K562 (cell line): ENCODE measurements around the gene RHEB. TPM values are rescaled to one million over a fixed set of nuclear protein-coding genes. Genes with fewer than 3 reads are reported as not detected.
A peak's percentile ranks its signal among the peaks of the same experiment; 100 is the strongest.

Source experiments
- ATAC-seq: fragments of 200-7000 bp; cut with Tn5 transposase; 3 replicates; pipeline ENCODE4 v1.9.1; 2020; ENCODE audit warnings: moderate library complexity
- BruUV-seq: library from RNA; stranded (reverse); fragments of 400-500 nt; replicated peaks from 2 replicates; lab custom pipeline; 2021; lab: Mats Ljungman, UMichigan
- CTCF ChIA-PET: fragments of 300-600 bp; formaldehyde crosslinking; extraction: SDS; loops from one replicate; lab custom pipeline; 2021; ENCODE audit warnings: low intra/inter-chr PET ratio; lab: Yijun Ruan, JAX
- POLR2A ChIA-PET: fragments of 300-600, 350-650 bp; sonication (Branson Sonifier 250); formaldehyde crosslinking; extraction: SDS; loops from one replicate; lab custom pipeline; 2021; ENCODE audit warnings: antibody characterized with exemption, inconsistent platforms; lab: Yijun Ruan, JAX
- DNase-seq, 4 experiments: peaks; one replicate each; pipeline versions ENCODE4 v3.0.0 to v3.0.0-alpha.2; 2011 to 2018; ENCODE audit warnings: low spot score in 3 of 4, mixed read lengths in 3 of 4; ENCODE audit errors: extremely low read depth in 1 of 4
- FAIRE-seq: peaks from 2 replicates; lab custom pipeline; 2011; peaks lifted over from hg19 to GRCh38; lab: Jason Lieb, UNC
- H2AFZ ChIP-seq: 2 replicates; pipeline ENCODE4 v1.6.0; 2011; ENCODE audit warnings: low read depth, low read length, control low read depth, inconsistent platforms
- H3K27ac ChIP-seq: fragments of 200-600 bp; 3 replicates; pipeline ENCODE4 v1.8.0; 2011; ENCODE audit warnings: low read depth, mild to moderate bottlenecking, control low read depth, inconsistent platforms, low read length, moderate library complexity, mixed read lengths; ENCODE audit errors: extremely low read depth
- H3K27me3 ChIP-seq, 2 experiments: fragments of 300-600 bp in 1 of 2; 2 replicates in 1 of 2; 3 replicates in 1 of 2; pipeline versions ENCODE4 v1.6.0 to v1.8.0; 2011; ENCODE audit warnings: inconsistent platforms in 2 of 2, low read length in 2 of 2, mild to moderate bottlenecking in 1 of 2, mixed read lengths in 1 of 2, moderate library complexity in 1 of 2; ENCODE audit not compliant: control insufficient read depth in 2 of 2, insufficient read depth in 2 of 2
- H3K36me3 ChIP-seq: fragments of 300-600 bp; 3 replicates; pipeline ENCODE4 v1.8.0; 2011; ENCODE audit warnings: mild to moderate bottlenecking, low read length, inconsistent platforms; ENCODE audit not compliant: control insufficient read depth, insufficient read depth
- H3K4me1 ChIP-seq, 2 experiments: fragments of 200-600 bp in 1 of 2; replicated peaks in 1 of 2; 2 replicates in 1 of 2; 3 replicates in 1 of 2; pipeline versions ENCODE4 v1.5.1 to v1.8.0; 2011; ENCODE audit warnings: inconsistent platforms in 2 of 2, low read length in 2 of 2, mild to moderate bottlenecking in 1 of 2, mixed read lengths in 1 of 2, moderate library complexity in 1 of 2; ENCODE audit not compliant: control insufficient read depth in 2 of 2, insufficient read depth in 2 of 2
- H3K4me2 ChIP-seq: 2 replicates; pipeline ENCODE4 v1.6.1; 2011; ENCODE audit warnings: low read length, control low read depth, inconsistent platforms, mixed read lengths; ENCODE audit not compliant: insufficient read depth
- H3K4me3 ChIP-seq: fragments of 200-600 bp; sonication (generic), shearing (Covaris generic); 2 replicates; pipeline ENCODE4 v1.5.1; 2016; ENCODE audit warnings: control low read depth, inconsistent platforms
- H3K79me2 ChIP-seq: fragments of 200-600 bp; 3 replicates; pipeline ENCODE4 v1.8.0; 2011; ENCODE audit warnings: low read length, inconsistent platforms; ENCODE audit not compliant: control insufficient read depth, insufficient read depth
- H3K9ac ChIP-seq, 2 experiments: 2 replicates each; pipeline versions ENCODE4 v1.6.0 to v1.6.1; 2011; ENCODE audit warnings: low read depth in 2 of 2, low read length in 2 of 2, control low read depth in 1 of 2, inconsistent platforms in 1 of 2, mild to moderate bottlenecking in 1 of 2, mixed read lengths in 1 of 2; ENCODE audit not compliant: insufficient read depth in 1 of 2
- H3K9me1 ChIP-seq: one replicate; pipeline ENCODE4 v1.6.0; 2011; ENCODE audit warnings: inconsistent platforms, mild to moderate bottlenecking, low read length, moderate library complexity; ENCODE audit not compliant: control insufficient read depth, insufficient read depth
- H3K9me3 ChIP-seq: replicated peaks from 2 replicates; pipeline ENCODE4 v1.5.1; 2011; ENCODE audit warnings: low read depth, low read length, inconsistent platforms; ENCODE audit not compliant: control insufficient read depth, insufficient read depth
- H4K20me1 ChIP-seq: replicated peaks from 2 replicates; pipeline ENCODE4 v1.6.1; 2011; ENCODE audit warnings: low read length, inconsistent platforms, mixed read lengths; ENCODE audit not compliant: control insufficient read depth, insufficient read depth
- CBFA2T3 ChIP-seq: fragments of 450-650 bp; IDR thresholded peaks from 2 replicates; pipeline ENCODE4 v1.6.1; 2017
- DNMT1 ChIP-seq: fragments of 450-650 bp; IDR thresholded peaks from 2 replicates; pipeline ENCODE4 v1.6.1; 2016; ENCODE audit warnings: antibody characterized with exemption, mild to moderate bottlenecking
- ETV1 ChIP-seq: fragments of 450-650 bp; conservative IDR thresholded peaks from 2 replicates; pipeline ENCODE4 v1.6.1; 2016; ENCODE audit warnings: missing genetic modification characterization, control low read depth, low read depth, missing compliant biosample characterization
- GABPA ChIP-seq: fragments of 200-800 bp; sonication (Bioruptor generic); conservative IDR thresholded peaks from 2 replicates; pipeline ENCODE4 v1.6.1; 2016; ENCODE audit warnings: low read depth, missing genetic modification characterization, missing compliant biosample characterization
- JUND ChIP-seq, 2 experiments: IDR thresholded peaks; 2 replicates in 1 of 2; 3 replicates in 1 of 2; pipeline ENCODE4 v1.6.1; 2011; ENCODE audit warnings: borderline replicate concordance in 2 of 2, low read depth in 2 of 2, low read length in 2 of 2, improper control_type of control experiment in 1 of 2, missing biosample characterization in 1 of 2, missing genetic modification characterization in 1 of 2, missing genetic modification reagents in 1 of 2
- TFAP4 ChIP-seq: sonication (generic); formaldehyde crosslinking; IDR thresholded peaks from 2 replicates; pipeline ENCODE4 v1.8.0; 2022; ENCODE audit warnings: missing genetic modification reagents, mild to moderate bottlenecking, moderate library complexity, borderline replicate concordance
- THAP12 ChIP-seq: fragments of 250-450 bp; sonication (Bioruptor Pico); IDR thresholded peaks from 2 replicates; pipeline ENCODE4 v1.9.0; 2021; ENCODE audit warnings: mild to moderate bottlenecking, inconsistent platforms
- ZBTB2 ChIP-seq: fragments of 450-650 bp; IDR thresholded peaks from 2 replicates; pipeline ENCODE4 v1.6.1; 2016; ENCODE audit warnings: antibody characterized with exemption
- ZFP36 ChIP-seq: fragments of 150-350 bp; IDR thresholded peaks from 2 replicates; pipeline ENCODE4 v1.6.1; 2018; ENCODE audit warnings: low read length, low read depth; ENCODE audit not compliant: partially characterized antibody
- ZNF609 ChIP-seq: sonication (generic); formaldehyde crosslinking; IDR thresholded peaks from 2 replicates; pipeline ENCODE4 v1.8.1; 2023; ENCODE audit warnings: missing genetic modification reagents, mild to moderate bottlenecking, borderline replicate concordance
- WGBS: fragments of 100-300 bp; shearing (Covaris generic); methylation state at CpG from one replicate; pipeline ENCODE4 v1.1.6; 2016; ENCODE audit warnings: low coverage, mixed read lengths; ENCODE audit not compliant: insufficient coverage; ENCODE audit errors: missing lambda C conversion rate; 5-methylcytosine and 5-hydroxymethylcytosine counted together
- in situ Hi-C: fragments of 300-500 bp; cut with MboI; formaldehyde crosslinking; loops from 4 replicates; pipeline ENCODE4 v1.15.0; 2018; ENCODE audit warnings: inconsistent platforms, mixed read lengths
- intact Hi-C: fragments of 100-400 bp; cut with micrococcal nuclease; formaldehyde crosslinking; loops from 2 replicates; pipeline ENCODE4 v1.14.2; 2022
- polyA plus RNA-seq, 8 experiments: library from polyadenylated mRNA; depleted of rRNA in 4 of 8; stranded (reverse) in 5 of 8; unstranded in 3 of 8; fragments of >200 nt; fragmentation: Nextera tagmentation in 2 of 8; fragmentation: Illumina TruSeq in 1 of 8; extraction: Ambion mirVana in 2 of 8; extraction: Trizol in 1 of 8; gene quantifications; 2 replicates each; pipeline versions ENCODE4 v1.2.1 to v1.2.3, GENCODE V29; 2011 to 2014; ENCODE audit warnings: inconsistent platforms in 1 of 8, missing spikeins in 1 of 8
- total RNA-seq, 7 experiments: library from RNA; depleted of rRNA in 6 of 7; stranded (reverse); fragments of >200 nt in 6 of 7; fragmentation: Illumina TruSeq in 2 of 7; extraction: Trizol in 2 of 7; gene quantifications; 2 replicates each; pipeline versions ENCODE4 v1.2.1 to v1.2.3, GENCODE V29; 2011 to 2021; ENCODE audit warnings: low replicate concordance in 1 of 7

Gene RHEB
- total and polyA plus RNA-seq, 9 of the 15 experiments (the other 6 are each of a cell fraction or from before 2014, with no cell fraction given): 28.5 to 249 (median 182) TPM

GRCh38 chr7:151429560-151430331, 89.9 kb downstream of the RHEB start:
- WGBS: 9% methylated on average over 10 of the region's 10 CpGs
- Histone ChIP-seq H3K4me1 (peaks cover 0 to 24% of the 10 kb centered on the region in 2 experiments; a peak in 3 of 5 replicates), H3K4me3 (no peak overlapping the region), H4K20me1 (peaks cover 8% of the 10 kb centered on the region; the same call in 1 of the 2 replicates), H2AFZ (no peak overlapping the region), H3K27me3 (peaks cover 10 to 74% of the 10 kb centered on the region in 2 experiments), H3K9ac (peak overlapping the region in 1 of 2 experiments; percentile 43; a peak in 2 of 4 replicates), H3K9me3 (no peaks in the 10 kb centered on the region), H3K79me2 (no peaks in the 10 kb centered on the region), H3K27ac (no peak overlapping the region), H3K36me3 (no peaks in the 10 kb centered on the region), H3K9me1 (no peaks in the 10 kb centered on the region), H3K4me2 (no peak overlapping the region)
- ATAC-seq (peak; percentile 60), FAIRE-seq (peak; percentile 80), DNase-seq (peak in 1 of 4 experiments; percentile 37)
- ChIA-PET CTCF (no interaction called here), POLR2A (no interaction called here)
- in situ Hi-C loops: no loop called here
- BruUV-seq: no TSS peak
- intact Hi-C loops: no loop called here
- no peak for TF ChIP-seq THAP12
- TF ChIP-seq ZFP36: peak; percentile 64
- TF ChIP-seq GABPA (tag): peak; percentile 45
- 0 out of 2 replicates have a peak, but pooled peaks have one; percentile 9 for TF ChIP-seq CBFA2T3
- TF ChIP-seq DNMT1: no peak
- peak; percentile 50; the same call in 1 of the 2 replicates for TF ChIP-seq TFAP4 (CRISPR knock-in tag)
- TF ChIP-seq ETV1 (tag): peak; percentile 77
- TF ChIP-seq ZBTB2: no peak
- TF ChIP-seq JUND (IDR thresholded peaks at IDR 0.05; ENCODE audit: borderline replicate concordance, low read depth, low read length): no peak
- TF ChIP-seq JUND (tag; IDR thresholded peaks at IDR 0.05; ENCODE audit: borderline replicate concordance, low read depth, low read length): no peak
- TF ChIP-seq ZNF609: no peak
